HEK293T (cell line): ENCODE data around the gene C1QL4.
"Not testable (repeated sequence)": the region's sequence is repeated elsewhere in the genome, so short reads cannot be mapped to it uniquely, and the experiment has no call there.

Experiments used
- CTCF ChIA-PET: fragments of 350-600 bp; formaldehyde crosslinking; extraction: SDS; loops from one replicate; lab custom pipeline; 2021; ENCODE audit warnings: antibody characterized with exemption, inconsistent platforms; lab: Yijun Ruan, JAX
- POLR2A ChIA-PET: fragments of 350-600 bp; formaldehyde crosslinking; extraction: SDS; loops from one replicate; lab custom pipeline; 2020; ENCODE audit warnings: antibody characterized with exemption, inconsistent platforms; lab: Yijun Ruan, JAX
- DNase-seq: peaks from one replicate; pipeline ENCODE4 v3.0.0; 2012; ENCODE audit warnings: mixed read lengths; ENCODE audit errors: extremely low spot score
- ARNT ChIP-seq: fragments of 450-650 bp; IDR thresholded peaks from 2 replicates; pipeline ENCODE4 v1.6.1; 2017; ENCODE audit warnings: mild to moderate bottlenecking
- BHLHE40 ChIP-seq: fragments of 450-650 bp; IDR thresholded peaks from 2 replicates; pipeline ENCODE4 v1.6.1; 2016; ENCODE audit warnings: mild to moderate bottlenecking, moderate library complexity, borderline replicate concordance
- CTBP1 ChIP-seq: fragments of 450-650 bp; IDR thresholded peaks from 2 replicates; pipeline ENCODE4 v1.6.1; 2016; ENCODE audit warnings: borderline replicate concordance
- ELF4 ChIP-seq: fragments of 450-650 bp; IDR thresholded peaks from 2 replicates; pipeline ENCODE4 v1.6.1; 2017; ENCODE audit warnings: antibody characterized with exemption
- FOXA1 ChIP-seq: fragments of 450-650 bp; IDR thresholded peaks from 2 replicates; pipeline ENCODE4 v1.6.1; 2016; ENCODE audit warnings: mild to moderate bottlenecking
- FOXK2 ChIP-seq: fragments of 450-650 bp; IDR thresholded peaks from 2 replicates; pipeline ENCODE4 v1.6.1; 2016; ENCODE audit warnings: mild to moderate bottlenecking
- FOXM1 ChIP-seq: fragments of 450-650 bp; IDR thresholded peaks from 2 replicates; pipeline ENCODE4 v1.6.1; 2017; ENCODE audit warnings: mild to moderate bottlenecking, borderline replicate concordance
- HDGF ChIP-seq: fragments of 450-650 bp; IDR thresholded peaks from 2 replicates; pipeline ENCODE4 v1.6.1; 2017; ENCODE audit warnings: antibody characterized with exemption, borderline replicate concordance
- L3MBTL2 ChIP-seq: fragments of 450-650 bp; conservative IDR thresholded peaks from 2 replicates; pipeline ENCODE4 v1.6.1; 2016; ENCODE audit warnings: mild to moderate bottlenecking
- LEF1 ChIP-seq: fragments of 450-650 bp; IDR thresholded peaks from 2 replicates; pipeline ENCODE4 v1.6.1; 2017; ENCODE audit warnings: mild to moderate bottlenecking, borderline replicate concordance
- NFRKB ChIP-seq: fragments of 450-650 bp; IDR thresholded peaks from 2 replicates; pipeline ENCODE4 v1.6.1; 2016; ENCODE audit warnings: mild to moderate bottlenecking, moderate library complexity
- PKNOX1 ChIP-seq: fragments of 450-650 bp; IDR thresholded peaks from 2 replicates; pipeline ENCODE4 v1.6.1; 2016
- SP1 ChIP-seq: fragments of 450-650 bp; IDR thresholded peaks from 2 replicates; pipeline ENCODE4 v1.6.1; 2017
- SUZ12 ChIP-seq: fragments of 450-650 bp; IDR thresholded peaks from 2 replicates; pipeline ENCODE4 v1.6.1; 2016; ENCODE audit warnings: mild to moderate bottlenecking
- TARDBP ChIP-seq: fragments of 450-650 bp; IDR thresholded peaks from 2 replicates; pipeline ENCODE4 v1.6.1; 2016
- ZNF384 ChIP-seq: fragments of 450-650 bp; IDR thresholded peaks from 2 replicates; pipeline ENCODE4 v1.6.1; 2016

C1QL4 gene

GRCh38 chr12:49287876-49288275, 49.1 kb downstream of the C1QL4 start:
- DNase-seq: no peak
- CTCF ChIA-PET: interaction anchor here (1.0 to 3.5 kb wide), 10 partner anchors 9 to 340 kb away, joined by 3 to 29 read pairs (median 8); no protein-coding TSS in a partner anchor
- no peak for TF ChIP-seq LEF1
- no peak for TF ChIP-seq NFRKB
- no peak for TF ChIP-seq ARNT
- TF ChIP-seq FOXA1: no peak
- TF ChIP-seq FOXM1: no peak
- TF ChIP-seq L3MBTL2: no peak
- TF ChIP-seq FOXK2: no peak
- no peak for TF ChIP-seq CTBP1
- no peak for TF ChIP-seq ZNF384
- no peak for TF ChIP-seq PKNOX1
- POLR2A ChIA-PET: interaction anchor here (1.1 to 1.2 kb wide), 2 partner anchors 9 to 23 kb away, joined by 3 to 4 read pairs; partner anchors contain the start of gene TUBA1C

GRCh38 chr12:49284672-49285071, 52.3 kb downstream of the C1QL4 start:
- CTCF ChIA-PET: interaction anchor here (0.5 to 2.1 kb wide), 9 partner anchors 8 to 232 kb away, joined by 3 to 12 read pairs (median 5); no protein-coding TSS in a partner anchor
- DNase-seq: no peak
- POLR2A ChIA-PET: interaction anchor here (0.8 to 2.5 kb wide), 7 partner anchors 13 to 154 kb away, joined by 3 to 11 read pairs (median 4); partner anchors contain the start of genes TROAP, TUBA1B and TUBA1C
- no peak for TF ChIP-seq FOXM1
- no peak for TF ChIP-seq HDGF
- no peak for TF ChIP-seq L3MBTL2
- no peak for TF ChIP-seq NFRKB
- no peak for TF ChIP-seq ELF4
- no peak for TF ChIP-seq FOXA1
- TF ChIP-seq SP1: no peak
- no peak for TF ChIP-seq FOXK2
- no peak for TF ChIP-seq ARNT
- no peak for TF ChIP-seq ZNF384
- TF ChIP-seq CTBP1: no peak
- no peak for TF ChIP-seq PKNOX1
- TF ChIP-seq BHLHE40: no peak
- no peak for TF ChIP-seq SUZ12
- no peak for TF ChIP-seq TARDBP
- TF ChIP-seq LEF1: no peak

- CTCF ChIA-PET: interaction anchor here (0.6 to 2.1 kb wide), 7 partner anchors 9 to 233 kb away, joined by 3 to 12 read pairs (median 6); no protein-coding TSS in a partner anchor
- no peak for DNase-seq
- POLR2A ChIA-PET: interaction anchor here (1.0 to 2.5 kb wide), 6 partner anchors 13 to 153 kb away, joined by 3 to 11 read pairs (median 4); partner anchors contain the start of genes TROAP, TUBA1B and TUBA1C
- TF ChIP-seq FOXA1: no peak
- no peak for TF ChIP-seq PKNOX1
- no peak for TF ChIP-seq TARDBP
- no peak for TF ChIP-seq SP1
- TF ChIP-seq FOXK2: no peak
- TF ChIP-seq FOXM1: no peak
- TF ChIP-seq LEF1: no peak
- TF ChIP-seq HDGF: no peak
These were observed 53.2 kb downstream of the C1QL4 start for GRCh38 chr12:49283541-49284429.

- ChIA-PET CTCF (interaction anchor here (0.6 to 2.1 kb wide), 4 partner anchors 10 to 59 kb away, joined by 3 to 10 read pairs (median 6); no protein-coding TSS in a partner anchor), POLR2A (interaction anchor here (1.2 to 1.6 kb wide), 4 partner anchors 17 to 84 kb away, joined by 4 to 7 read pairs (median 4); partner anchors contain the start of genes SPATS2, TROAP and TUBA1C)
- not testable (repeated sequence) for DNase-seq
These were observed 54.1 kb downstream of the C1QL4 start for GRCh38 chr12:49282740-49283375.
